OCI-LY7 (cell line): ENCODE measurements around the gene CDC20.

Source experiments
- EZH2phosphoT487 ChIP-seq: fragments of 200-600 bp; sonication (generic); IDR thresholded peaks from 2 replicates; pipeline ENCODE4 v1.6.1; 2018; ENCODE audit warnings: low read depth, borderline replicate concordance, mild to moderate bottlenecking, mixed run types, antibody characterized with exemption, low read length, moderate library complexity, mixed read lengths
- TF ChIP-seq, protein P1 (sequence below): fragments of 200-600 bp; sonication (generic); conservative IDR thresholded peaks from 2 replicates; pipeline ENCODE4 v1.5.1; 2014; ENCODE audit warnings: mild to moderate bottlenecking, antibody characterized with exemption, low read length, moderate library complexity, mixed read lengths

DNA sequence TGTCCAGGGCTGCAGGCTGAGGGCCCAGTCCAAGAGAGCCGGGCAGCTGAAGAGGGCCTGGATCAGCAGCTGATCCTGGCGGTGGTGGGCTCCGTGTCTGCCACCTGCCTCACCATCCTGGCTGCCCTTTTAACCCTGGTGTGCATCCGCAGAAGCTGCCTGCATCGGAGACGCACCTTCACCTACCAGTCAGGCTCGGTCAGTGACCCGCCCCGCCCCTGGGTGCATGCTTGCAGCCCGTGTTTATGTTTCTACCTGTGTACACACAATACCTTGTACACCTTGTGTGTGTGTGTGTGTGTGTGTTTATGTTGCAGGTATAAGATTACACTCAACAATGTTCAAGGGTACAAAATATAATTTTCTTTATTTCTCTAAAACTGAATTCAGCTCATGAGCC is 45.0 kb upstream of the CDC20 start:
- TF ChIP-seq, protein P1, sequence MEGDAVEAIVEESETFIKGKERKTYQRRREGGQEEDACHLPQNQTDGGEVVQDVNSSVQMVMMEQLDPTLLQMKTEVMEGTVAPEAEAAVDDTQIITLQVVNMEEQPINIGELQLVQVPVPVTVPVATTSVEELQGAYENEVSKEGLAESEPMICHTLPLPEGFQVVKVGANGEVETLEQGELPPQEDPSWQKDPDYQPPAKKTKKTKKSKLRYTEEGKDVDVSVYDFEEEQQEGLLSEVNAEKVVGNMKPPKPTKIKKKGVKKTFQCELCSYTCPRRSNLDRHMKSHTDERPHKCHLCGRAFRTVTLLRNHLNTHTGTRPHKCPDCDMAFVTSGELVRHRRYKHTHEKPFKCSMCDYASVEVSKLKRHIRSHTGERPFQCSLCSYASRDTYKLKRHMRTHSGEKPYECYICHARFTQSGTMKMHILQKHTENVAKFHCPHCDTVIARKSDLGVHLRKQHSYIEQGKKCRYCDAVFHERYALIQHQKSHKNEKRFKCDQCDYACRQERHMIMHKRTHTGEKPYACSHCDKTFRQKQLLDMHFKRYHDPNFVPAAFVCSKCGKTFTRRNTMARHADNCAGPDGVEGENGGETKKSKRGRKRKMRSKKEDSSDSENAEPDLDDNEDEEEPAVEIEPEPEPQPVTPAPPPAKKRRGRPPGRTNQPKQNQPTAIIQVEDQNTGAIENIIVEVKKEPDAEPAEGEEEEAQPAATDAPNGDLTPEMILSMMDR, result no peak
- TF ChIP-seq EZH2phosphoT487, result no peak
